Nucleus accumbens (tissue), 56 donors: ENCODE measurements around the gene RNF17.
"Not testable (repeated sequence)": the region's sequence is repeated elsewhere in the genome, so short reads cannot be mapped to it uniquely, and the experiment has no call there.

ENCODE experiments used
- DNase-seq, 56 donors: peaks; one replicate each; lab custom pipeline; 2025; lab: John Stamatoyannopoulos, UW

RNF17 gene

GRCh38 chr13:24744247-24744646, 19.7 kb upstream of the RNF17 start:
- DNase-seq = no peak

- DNase-seq = no peak
These were observed 18.5 kb upstream of the RNF17 start for GRCh38 chr13:24745516-24745860.

DNA sequence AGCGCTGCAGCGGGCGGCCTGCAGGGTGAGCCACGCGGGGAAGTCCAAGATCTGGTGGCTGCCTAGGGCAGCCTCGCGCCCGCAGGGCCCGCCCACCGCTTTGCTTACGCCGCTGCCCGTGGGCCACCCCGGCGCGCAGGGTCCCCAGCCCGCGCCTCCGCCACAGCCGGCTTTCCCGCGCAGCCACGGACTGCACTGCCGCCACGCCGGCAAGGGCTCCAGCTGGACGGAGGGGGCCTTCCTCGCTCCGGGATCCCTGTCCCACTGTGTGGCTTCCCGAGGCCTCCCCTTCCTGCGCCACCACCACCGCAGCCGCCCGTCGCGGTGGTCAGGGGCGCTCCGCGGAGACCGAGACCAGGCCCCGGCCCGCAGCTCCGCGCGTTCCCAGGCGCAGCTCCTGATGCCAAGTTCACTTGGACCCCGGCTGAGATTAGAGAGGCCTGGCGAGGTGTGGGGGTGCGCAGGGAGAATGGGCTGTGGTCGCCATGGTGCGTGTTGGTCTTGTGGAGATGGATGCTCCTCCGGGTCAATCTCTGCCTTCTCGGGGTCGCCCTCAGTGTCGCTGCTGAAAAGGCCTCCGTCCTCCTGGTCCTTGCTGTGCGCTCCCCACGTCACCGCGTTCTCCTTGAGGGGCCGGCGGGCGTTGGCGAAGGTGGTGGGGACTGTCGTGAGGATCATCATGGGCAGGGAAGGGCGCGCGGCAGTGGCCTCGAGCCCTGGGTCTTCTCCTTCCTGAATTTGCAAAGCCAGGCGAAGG, 17.9 kb upstream of the RNF17 start:
- DNase-seq = no peak

DNA sequence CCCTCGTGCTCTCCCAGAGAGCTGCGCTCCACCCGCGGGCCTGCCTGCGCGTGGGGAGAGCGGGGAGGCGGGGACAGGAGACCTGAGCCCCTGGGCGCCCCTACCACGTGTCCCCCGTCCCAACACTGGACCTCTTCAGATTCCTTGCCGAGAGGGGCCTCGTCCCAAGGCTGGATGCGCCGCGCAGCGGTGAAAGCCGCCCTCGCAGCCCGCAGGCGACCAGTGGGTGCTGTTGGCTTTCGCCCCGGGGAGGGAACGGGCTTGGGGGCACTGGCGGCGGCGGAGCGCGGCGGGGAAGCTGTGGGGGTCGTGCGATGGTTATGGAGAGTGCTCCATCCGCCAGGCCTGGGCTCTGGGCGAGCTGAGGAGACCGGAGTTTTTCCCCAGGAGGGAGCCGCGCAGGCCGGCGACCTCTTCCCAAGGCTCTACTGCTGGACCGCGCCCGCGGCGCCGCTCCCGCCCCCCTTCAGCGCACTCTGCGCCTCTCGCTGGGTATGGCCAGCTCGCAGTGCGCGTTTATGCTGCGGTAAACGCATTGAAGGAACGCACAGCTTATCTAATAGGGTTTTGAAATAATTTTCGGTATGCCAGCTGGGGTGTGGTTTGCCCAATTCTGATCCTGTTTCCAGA, 17.2 kb upstream of the RNF17 start:
- DNase-seq = no peak

DNA sequence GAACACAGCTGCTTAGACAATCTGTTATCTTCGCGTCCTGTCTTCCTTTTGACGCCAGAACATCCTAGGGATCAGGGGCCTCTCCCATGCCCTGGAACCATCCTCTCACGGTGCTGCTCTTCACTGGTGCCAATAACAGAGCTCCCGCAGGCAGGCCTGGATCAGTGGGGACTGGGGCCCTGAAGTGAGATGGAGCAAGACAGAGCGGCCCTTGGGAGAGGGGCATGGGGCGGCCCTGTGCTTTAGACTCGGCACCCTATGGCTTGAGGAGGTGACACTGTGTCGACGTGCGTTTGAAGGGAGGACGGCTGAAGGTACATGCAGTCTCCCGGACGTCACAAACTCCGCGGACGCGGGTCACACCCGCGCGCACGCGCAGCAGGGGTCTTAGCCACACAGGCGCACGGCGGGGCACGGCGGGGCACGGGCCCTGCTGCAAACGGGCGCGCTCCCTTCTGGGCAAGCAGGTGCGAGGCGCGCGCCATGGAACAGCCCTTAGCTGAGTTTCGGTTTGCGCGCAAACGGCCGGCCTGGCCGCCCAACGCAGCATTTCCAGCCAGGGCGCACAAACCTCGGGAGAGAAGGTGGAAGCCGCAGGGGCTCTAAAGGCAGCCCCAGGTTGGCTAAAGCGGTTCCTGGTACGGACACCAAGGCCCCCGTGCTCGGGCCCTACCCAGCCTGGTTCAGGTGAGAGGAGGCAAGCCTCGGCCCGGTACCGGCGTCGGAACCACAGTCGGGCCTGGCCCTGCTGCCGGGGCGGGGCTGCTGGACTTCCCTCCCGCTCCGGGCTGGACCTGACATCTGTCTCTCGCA, 16.5 kb upstream of the RNF17 start:
- DNase-seq = peak in 4 of 56 donors; percentile 13 to 27 (median 18)

- no peak for DNase-seq
These were observed 15.9 kb upstream of the RNF17 start for GRCh38 chr13:24748061-24748400.

GRCh38 chr13:24759197-24759596, 4.8 kb upstream of the RNF17 start:
- no peak for DNase-seq

DNA sequence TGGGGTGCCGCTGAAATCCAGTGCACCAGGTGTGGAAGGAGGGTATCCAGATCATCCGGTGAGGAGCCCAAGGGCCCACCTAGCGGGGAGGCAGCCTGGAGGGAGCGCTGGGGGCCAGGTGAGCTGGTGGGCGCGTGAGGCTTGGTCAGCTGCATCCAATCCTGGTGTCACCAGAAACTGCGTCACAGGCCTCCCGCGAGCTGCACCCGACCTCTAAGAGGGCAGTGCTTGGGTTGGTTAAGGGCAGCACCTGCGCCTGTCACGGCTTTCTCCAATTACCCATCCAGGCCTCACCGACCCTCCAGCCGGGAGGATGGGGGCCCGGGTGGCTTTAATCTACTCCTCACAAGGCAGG, 284 bp downstream of the RNF17 start:
- no peak for DNase-seq

- DNase-seq = no peak
These were observed 13.2 kb downstream of the RNF17 start for GRCh38 chr13:24777171-24777570.

GRCh38 chr13:24784319-24784718, 20.4 kb downstream of the RNF17 start:
- DNase-seq = no peak

DNA sequence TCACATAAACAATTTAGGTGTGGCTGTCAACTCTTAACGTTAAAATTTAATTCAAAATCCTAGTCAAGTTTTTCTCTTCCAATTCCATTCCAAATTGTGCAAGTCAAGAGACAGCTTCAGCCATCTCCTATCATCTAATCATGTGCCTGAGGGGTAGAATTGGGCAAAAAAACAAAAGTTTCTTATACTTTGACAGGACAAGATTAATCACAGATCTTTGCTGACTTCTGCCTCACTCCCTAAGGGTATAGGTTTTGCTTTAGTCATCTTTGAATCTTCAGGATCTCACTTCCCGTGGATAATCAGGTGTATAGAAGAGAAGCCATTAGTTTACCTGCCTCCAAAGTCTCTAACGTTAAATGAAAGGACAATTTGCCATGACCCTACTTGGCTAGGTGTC, 24.6 kb downstream of the RNF17 start:
- DNase-seq = no peak

DNA sequence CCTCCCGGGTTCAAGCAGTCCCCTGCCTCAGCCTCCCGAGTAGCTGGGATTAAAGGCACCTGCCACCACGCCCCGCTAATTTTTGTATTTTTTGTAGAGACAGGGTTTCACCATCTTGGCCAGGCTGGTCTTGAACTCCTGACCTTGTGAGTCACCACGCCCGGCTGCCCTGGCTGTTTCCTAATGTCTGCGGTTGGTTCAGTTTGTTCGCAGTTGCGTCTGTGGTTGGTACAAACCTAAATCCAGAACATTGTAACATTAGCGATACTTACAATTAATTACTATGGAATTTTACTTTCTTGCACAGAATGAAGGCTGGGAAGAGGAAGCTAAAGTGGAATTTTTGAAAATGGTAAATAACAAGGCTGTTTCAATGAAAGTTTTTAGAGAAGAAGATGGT, 38.1 kb downstream of the RNF17 start:
- DNase-seq = no peak

GRCh38 chr13:24821207-24821606, 57.2 kb downstream of the RNF17 start:
- no peak for DNase-seq

DNA sequence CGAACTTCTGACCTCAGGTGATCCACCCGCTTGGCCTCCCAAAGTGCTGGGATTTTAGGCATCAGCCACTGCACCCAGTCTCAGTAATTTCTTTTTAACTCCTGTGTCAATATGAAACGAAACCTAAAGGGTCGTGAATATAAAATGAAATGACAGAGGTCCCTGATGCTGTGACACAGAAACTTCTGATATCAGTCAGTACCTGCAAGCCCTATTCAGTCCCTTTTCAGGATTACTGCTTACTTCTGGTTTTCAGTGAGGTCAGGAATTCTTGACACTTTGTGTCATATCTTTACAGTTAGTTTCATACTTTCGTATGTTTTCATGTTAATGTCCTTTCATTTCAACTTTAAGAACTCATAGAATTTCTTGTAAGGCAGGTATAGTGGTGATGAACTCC, 58.7 kb downstream of the RNF17 start:
- DNase-seq = no peak

DNA sequence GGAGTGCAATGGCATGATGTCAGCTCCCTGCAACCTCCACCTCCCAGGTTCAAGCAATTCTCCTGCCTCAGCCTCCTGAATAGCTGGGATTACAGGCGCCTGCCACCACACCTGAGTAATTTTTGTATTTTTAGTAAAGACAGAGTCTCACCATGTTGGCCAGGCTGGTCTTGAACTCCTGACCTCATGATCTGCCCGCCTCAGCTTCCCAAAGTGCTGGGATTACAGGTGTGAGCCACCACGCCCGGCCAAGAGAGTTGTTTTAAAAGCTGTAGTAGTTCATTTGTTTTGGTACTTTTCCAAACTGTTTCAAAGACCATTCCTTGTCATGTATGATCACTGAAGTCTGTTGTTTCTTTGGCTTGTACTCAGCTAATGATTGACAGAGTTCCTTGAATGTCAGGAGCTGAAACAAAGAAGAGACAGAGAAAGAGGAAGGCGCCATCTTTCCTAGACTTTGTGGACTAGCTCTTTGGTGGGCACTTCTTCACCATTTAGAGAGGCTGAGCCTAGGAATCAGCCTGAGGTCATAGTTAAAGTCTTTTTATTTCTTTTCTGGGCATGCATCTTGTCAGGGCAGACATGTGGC, 59.2 kb downstream of the RNF17 start:
- DNase-seq = not testable (repeated sequence)

DNA sequence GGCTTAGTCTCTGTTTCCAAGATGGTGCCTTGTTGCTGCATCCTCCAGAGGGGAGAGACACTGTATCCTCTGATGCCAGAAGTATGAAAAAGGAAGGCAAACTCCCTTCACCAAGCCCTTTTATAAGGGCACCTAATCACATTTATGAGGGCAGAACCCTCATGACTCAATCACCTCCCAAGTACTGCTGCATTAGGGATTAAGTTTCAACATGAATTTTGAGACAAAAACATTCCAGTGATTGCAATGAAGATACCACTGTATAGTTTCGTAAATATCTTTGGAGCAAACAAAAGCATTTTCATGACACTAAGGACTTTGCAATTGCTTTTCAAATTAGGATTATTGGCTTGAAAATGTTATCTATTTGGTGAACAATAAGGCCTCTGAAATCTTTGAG, 63.8 kb downstream of the RNF17 start:
- no peak for DNase-seq

- no peak for DNase-seq
These were observed 71.0 kb downstream of the RNF17 start for GRCh38 chr13:24834902-24835510.

- not testable (repeated sequence) for DNase-seq
These were observed 73.6 kb downstream of the RNF17 start for GRCh38 chr13:24837528-24837927.

- no peak for DNase-seq
These were observed 78.7 kb downstream of the RNF17 start for GRCh38 chr13:24842549-24843274.

- DNase-seq = no peak
These were observed 87.6 kb downstream of the RNF17 start for GRCh38 chr13:24851546-24851945.
